Measurements from ENCODE around the gene KLF3.

GRCh38 chr4:38634047-38634759 lies 29.8 kb upstream of the KLF3 start:
- TF ChIP-seq EP300 (IDR thresholded peaks at IDR 0.05) = no peak
- TF ChIP-seq CTCF (IDR thresholded peaks at IDR 0.05) = no peak
- no peak for TF ChIP-seq POLR2A (IDR thresholded peaks at IDR 0.05)
- TF ChIP-seq POLR2AphosphoS5 (IDR thresholded peaks at IDR 0.05) = no peak
